ENCODE measurements around the gene MTFR2.
"Not testable (repeated sequence)": the region's sequence is repeated elsewhere in the genome, so short reads cannot be mapped to it uniquely, and the experiment has no call there.

Gene MTFR2

GRCh38 chr6:136232701-136233100 lies 17.4 kb downstream of the MTFR2 start:
- no peak for DNase-seq

- no peak for DNase-seq
Observed at GRCh38 chr6:136230219-136230853, 19.8 kb downstream of the MTFR2 start.

- DNase-seq: no peak
Observed at GRCh38 chr6:136228814-136229213, 21.3 kb downstream of the MTFR2 start.

- DNase-seq: no peak
Observed at GRCh38 chr6:136226674-136227377, 23.3 kb downstream of the MTFR2 start.

GRCh38 chr6:136226027-136226673 lies 24.0 kb downstream of the MTFR2 start:
- DNase-seq: peak; percentile 46

GRCh38 chr6:136225496-136225895 lies 24.6 kb downstream of the MTFR2 start:
- no peak for DNase-seq

GRCh38 chr6:136224974-136225373 lies 25.1 kb downstream of the MTFR2 start:
- DNase-seq: not testable (repeated sequence)

GRCh38 chr6:136216503-136217401 lies 33.4 kb downstream of the MTFR2 start:
- DNase-seq: no peak

- DNase-seq: no peak
Observed at GRCh38 chr6:136213853-136214252, 36.3 kb downstream of the MTFR2 start.

GRCh38 chr6:136213012-136213539 lies 37.0 kb downstream of the MTFR2 start:
- no peak for DNase-seq

GRCh38 chr6:136212608-136213007 lies 37.5 kb downstream of the MTFR2 start:
- DNase-seq: no peak

- no peak for DNase-seq
Observed at GRCh38 chr6:136210398-136211165, 39.5 kb downstream of the MTFR2 start.

GRCh38 chr6:136209496-136209895 lies 40.6 kb downstream of the MTFR2 start:
- DNase-seq: no peak

GRCh38 chr6:136208783-136209182 lies 41.3 kb downstream of the MTFR2 start:
- no peak for DNase-seq

- DNase-seq: no peak
Observed at GRCh38 chr6:136201732-136202131, 48.4 kb downstream of the MTFR2 start.

GRCh38 chr6:136192902-136193301 lies 57.2 kb downstream of the MTFR2 start:
- DNase-seq: no peak

- no peak for DNase-seq
Observed at GRCh38 chr6:136191606-136192312, 58.4 kb downstream of the MTFR2 start.

- no peak for DNase-seq
Observed at GRCh38 chr6:136189104-136189503, 61.0 kb downstream of the MTFR2 start.

- DNase-seq: no peak
Observed at GRCh38 chr6:136188486-136188885, 61.6 kb downstream of the MTFR2 start.

- no peak for DNase-seq
Observed at GRCh38 chr6:136186363-136186762, 63.7 kb downstream of the MTFR2 start.

- DNase-seq: no peak
Observed at GRCh38 chr6:136184738-136185137, 65.4 kb downstream of the MTFR2 start.

All from NCI-H1417 treated with DMSO at 0.1 percent for 48 hours (cell line).